Ishikawa (cell line): ENCODE data around the gene PLGLB2.
"Not testable (repeated sequence)": the region's sequence is repeated elsewhere in the genome, so short reads cannot be mapped to it uniquely, and the experiment has no call there.

Experiments
- CREB1 ChIP-seq: IDR thresholded peaks from 2 replicates; pipeline ENCODE4 v1.6.1; 2012; ENCODE audit warnings: low read depth
- FOXM1 ChIP-seq: IDR thresholded peaks from 2 replicates; pipeline ENCODE4 v1.6.1; 2012; ENCODE audit warnings: low read depth, borderline replicate concordance
- YY1 ChIP-seq: IDR thresholded peaks from 2 replicates; pipeline ENCODE4 v1.6.1; 2012; ENCODE audit warnings: low read depth

DNA sequence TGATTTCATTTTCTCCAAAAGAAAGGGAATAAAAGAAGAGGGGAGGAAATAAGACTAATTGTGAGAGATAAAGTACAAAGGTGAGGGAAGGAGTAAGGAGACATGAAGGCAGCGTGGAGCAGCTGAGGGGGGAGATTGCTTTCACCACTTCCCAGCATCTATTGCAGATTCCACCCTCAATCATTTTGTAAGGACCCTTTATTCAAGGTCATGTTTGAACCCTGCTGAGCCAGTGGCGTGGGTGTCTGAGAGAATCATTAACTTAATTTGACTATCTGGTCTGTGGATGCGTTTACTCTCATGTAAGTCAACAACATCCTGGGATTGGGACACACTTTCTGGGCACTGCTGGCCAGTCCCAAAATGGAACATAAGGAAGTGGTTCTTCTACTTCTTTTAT, at the start of gene PLGLB2:
- not testable (repeated sequence) for TF ChIP-seq CREB1, FOXM1, YY1
